Hematopoietic multipotent progenitor cell treated with erythropoietin and hydrocortisone succinate and interleukin-3 and kit ligand, for 6 days (in vitro differentiated cells): Measurements from ENCODE around the gene FAF2.
"Not testable (repeated sequence)": the region's sequence is repeated elsewhere in the genome, so short reads cannot be mapped to it uniquely, and the experiment has no call there.

ENCODE experiments used
- DNase-seq: peaks from one replicate; pipeline ENCODE4 v3.0.0-alpha.2; 2015

Gene FAF2

DNA sequence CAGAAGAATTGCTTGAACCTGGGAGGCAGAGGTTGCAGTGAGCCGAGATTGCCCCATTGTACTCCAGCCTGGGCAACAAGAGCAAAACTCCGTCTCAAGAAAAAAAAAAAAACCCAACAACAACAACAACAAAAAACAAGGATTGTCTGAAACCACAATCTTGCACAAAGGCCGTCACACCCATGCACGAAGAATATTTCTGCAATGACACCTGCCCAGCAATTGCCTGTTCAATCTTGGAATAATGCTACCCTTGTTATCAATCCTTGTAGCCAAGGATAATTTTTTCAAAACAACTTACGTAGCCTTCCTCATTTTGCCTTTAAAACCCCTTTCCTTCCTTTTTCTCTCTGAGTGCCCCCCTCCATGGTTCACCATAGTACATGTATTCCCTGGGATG lies 28.1 kb upstream of the FAF2 start:
- no peak for DNase-seq

DNA sequence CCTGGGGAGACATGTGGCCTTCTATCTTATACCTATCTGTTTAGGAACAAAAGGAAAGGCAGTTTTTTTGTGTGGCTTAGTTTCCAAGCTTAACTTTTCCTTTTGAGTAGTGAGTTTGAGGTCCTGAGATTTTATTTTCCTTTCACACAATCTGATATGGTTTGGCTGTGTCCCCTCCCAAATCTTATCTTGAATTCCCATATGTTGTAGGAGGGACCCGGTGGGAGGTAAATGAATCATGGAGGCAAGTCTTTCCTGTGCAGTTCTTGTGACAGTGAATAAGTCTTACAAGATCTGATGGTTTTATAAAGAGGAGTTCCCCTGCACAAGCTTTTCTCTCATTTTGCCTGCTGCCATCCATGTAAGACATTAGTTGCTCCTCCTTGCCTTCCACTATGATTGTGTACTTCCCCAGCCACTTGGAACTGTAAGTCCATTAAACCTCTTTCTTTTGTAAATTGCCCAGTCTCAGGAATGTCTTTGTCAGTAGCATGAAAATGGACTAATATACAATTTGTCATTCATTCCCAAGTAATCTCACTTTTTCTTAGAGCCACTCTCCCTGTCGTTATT lies 27.1 kb upstream of the FAF2 start:
- DNase-seq, result peak; percentile 25

DNA sequence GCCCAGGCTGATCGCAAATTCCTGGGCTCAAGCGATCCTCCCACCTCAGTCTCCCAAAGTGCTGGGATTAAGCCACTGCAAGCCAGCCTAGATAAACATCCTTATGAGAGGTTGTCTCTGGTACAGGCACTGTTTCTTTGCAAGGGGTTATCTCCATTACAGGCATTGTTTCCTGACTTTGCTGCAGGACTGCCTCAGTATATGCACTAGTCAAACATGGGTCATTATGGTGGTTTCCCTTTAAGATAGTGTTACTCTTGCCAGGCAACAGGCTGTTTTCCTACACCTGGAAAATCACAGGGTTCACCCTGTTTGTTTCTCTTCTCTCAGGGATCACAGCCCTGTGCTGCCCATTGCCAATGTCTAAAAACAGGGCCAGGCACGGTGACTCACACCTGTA lies 24.0 kb upstream of the FAF2 start:
- DNase-seq, result no peak

DNA sequence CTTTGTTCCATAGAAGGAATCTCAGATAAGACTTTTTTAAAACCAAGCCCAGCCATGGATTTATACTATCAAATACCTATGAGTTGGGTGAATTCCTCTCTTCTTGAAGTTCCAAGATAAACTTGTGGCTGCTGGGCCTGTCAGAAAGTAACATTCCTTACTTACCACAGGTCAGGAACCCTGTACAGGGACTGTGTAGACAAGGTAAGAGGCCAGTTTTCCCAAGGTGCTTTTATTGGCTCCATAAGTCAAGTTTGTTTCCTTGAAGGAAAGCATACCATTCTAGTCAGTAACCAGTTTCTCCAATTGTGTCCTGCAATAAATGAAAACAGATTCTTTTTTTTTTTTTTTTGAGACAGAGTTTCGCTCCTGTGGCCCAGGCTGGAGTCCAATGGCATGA lies 23.0 kb upstream of the FAF2 start:
- no peak for DNase-seq

DNA sequence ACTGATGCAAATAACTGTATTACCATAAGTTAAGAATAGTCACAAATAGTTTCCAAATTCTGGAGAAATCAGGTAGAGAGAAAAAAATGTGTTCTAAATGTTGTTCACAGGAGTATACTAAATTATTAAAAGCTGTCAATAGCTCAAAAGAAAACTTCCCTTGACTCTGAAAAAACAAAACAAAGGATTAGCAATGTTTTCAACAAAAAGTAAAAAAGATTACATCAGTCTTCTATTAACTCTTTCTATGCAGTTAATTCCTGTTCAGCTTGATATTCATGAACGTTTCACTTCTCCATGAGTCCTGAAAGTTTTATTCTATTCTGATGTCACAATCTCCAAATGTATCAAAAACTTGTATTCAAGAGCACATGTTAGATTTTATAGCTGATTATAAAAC lies 22.4 kb upstream of the FAF2 start:
- DNase-seq, result no peak

DNA sequence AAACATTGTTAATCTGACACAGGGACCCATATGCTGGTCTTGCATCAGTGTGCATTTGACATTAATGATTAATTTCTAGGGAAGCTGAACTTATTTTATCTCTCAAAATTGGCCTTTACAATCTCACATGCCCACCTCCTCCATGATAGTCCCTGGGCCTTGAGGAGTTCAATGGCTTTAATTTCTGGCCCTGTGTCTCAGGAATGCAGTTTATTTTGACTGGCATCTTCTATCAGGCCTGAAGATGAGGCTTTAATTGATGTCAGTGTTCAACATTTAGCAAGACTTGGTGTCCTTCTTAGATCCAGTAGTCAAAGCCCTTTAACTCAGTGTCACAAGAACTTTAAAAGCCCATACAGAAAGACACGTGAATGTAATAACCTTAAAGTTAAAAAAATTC lies 21.3 kb upstream of the FAF2 start:
- no peak for DNase-seq

DNA sequence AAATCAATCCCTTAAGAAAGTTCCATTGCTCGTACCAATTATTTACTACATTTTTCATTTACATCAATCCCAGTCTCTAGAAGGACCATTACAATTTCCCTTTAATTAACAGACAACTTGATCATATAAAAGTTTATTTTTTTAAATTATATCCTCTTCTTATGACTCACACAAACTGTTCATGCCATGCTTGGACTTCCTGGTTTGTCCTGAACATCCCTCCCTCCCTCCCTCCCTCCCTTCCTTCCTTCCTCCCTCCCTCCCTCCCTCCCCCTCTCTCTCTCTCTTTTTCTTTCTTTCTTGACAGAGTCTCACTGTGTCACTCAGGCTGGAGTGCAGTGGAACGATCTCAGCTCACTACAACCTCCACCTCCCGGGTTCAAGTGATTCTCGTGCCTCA lies 20.2 kb upstream of the FAF2 start:
- DNase-seq, result no peak

DNA sequence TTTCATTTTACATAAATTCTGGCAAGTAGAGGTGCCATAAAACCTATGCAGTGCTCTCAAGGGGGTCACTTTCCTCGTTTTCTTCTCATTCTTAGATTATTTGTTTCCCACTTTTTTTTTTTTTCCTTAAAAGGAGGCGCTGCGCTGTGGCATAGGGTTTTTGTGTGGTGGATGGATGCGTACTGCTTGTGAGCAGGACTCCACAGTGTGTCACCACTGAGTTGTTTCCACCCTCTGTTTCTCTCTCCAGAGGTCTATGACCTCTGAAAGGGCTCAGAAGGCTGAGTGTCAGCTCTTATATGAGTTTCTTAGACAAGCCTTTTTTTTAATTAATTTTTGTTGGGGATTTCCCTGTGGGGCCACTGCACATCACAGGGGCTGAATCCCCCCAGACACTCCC lies 18.2 kb upstream of the FAF2 start:
- no peak for DNase-seq

DNA sequence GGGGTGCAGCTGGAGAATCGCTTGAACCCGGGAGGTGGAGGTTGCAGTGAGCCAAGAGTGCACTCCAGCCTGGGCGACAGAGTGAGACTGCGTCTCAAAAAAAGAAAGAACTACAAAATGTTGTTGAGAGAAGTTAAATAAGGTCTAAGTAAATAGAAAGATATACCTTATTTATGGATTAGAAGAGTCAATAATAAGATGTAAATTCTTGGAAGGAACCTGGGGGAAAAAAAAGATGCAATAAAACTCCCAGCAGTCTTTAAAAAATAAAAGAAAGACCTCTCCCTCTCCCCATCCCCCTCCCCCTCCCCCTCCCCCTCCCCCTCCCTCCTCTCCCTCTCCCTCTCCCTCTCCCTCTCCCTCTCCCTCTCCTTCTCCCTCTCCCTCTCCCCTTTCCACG lies 15.5 kb upstream of the FAF2 start:
- no peak for DNase-seq

DNA sequence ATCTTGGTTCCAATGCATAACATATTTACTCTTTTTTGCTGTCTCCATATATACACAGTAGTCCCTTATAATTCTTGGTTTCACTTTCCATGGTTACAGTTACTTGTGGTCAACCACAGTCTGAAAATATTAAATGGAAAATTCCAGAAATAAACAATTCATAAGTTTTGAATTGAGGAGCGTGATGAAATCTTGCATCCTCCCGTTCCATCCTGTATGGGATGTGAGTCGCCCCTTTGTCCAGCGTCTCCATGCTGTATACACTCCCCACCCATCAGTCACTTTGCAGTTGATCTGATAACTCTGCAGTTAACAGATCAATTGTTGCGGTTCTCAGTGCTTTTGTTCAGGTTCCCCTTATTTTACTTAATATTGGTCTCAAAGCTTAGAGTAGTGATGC lies 11.5 kb upstream of the FAF2 start:
- DNase-seq, result peak; percentile 59

DNA sequence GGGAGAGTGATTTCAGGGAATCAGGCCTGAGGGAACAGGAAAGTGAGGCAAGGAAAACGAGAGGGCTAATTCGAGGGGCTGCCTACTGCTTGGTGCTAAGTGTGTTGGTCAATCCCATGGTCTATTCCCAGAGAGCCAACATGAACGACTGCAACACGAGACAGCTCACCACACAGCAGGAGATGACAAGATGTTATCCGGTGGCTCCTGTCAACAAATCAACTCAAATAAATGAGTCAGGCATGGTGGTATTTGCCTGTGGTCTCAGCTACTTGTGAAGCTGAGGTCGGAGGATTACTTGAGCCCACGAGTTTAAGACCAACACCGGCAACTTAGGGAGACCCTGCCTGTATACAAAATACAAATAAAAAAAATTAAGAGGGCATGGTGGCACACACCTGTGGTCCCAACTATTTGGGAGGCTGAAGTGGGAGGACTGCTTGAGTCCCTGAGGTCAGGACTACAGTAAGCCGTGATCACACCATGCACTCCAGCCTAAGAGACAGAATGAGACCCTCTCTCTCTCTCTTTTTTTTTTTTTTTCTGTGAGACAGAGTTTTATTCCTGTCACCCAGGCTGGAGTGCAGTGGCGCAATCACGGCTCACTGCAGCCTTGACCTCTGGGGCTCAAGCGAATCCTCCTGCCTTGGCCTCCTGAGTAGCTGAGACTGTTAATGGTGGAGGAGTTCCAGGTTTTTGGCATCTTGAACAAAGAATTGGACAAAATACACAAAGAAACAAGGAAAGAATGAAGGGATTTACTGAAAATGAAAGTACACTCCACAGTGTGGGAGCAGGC lies 9.0 kb upstream of the FAF2 start:
- no peak for DNase-seq

DNA sequence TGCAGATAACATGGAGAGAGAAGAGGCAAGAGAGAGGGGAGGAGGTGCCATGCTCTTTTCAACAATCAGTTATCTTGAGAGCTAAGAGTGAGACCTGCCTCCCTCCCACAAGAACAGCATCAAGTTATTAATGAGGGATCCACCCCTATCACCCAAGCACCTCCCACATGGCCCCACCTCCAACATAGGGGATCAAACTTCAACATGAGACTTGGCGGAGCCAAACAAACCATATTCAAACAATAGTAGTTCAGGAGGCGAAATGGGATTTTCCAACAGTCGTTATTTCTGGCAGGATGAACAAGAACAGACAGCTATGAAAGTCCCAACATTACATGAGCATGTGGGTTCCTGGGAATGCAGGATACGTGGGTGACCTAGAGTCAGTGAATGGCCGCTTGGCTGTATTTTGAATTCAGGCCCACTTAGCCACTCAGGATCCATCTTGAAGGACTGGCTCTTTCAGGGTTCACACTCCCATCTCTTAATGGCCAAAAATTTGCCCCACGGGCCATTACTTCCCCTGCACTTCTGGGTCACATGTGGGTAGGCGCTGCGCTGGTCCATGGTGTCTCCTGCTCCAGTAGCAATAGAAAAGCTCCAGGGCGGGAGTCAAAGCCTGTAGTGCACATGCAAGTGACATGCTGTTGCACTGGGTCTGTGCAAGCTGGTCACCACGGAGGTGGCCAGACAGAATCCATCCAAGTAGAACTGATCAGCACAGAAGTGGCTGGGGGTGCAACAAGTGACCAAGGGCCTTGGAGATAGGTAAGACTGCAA lies 7.1 kb upstream of the FAF2 start:
- DNase-seq, result peak; percentile 59

DNA sequence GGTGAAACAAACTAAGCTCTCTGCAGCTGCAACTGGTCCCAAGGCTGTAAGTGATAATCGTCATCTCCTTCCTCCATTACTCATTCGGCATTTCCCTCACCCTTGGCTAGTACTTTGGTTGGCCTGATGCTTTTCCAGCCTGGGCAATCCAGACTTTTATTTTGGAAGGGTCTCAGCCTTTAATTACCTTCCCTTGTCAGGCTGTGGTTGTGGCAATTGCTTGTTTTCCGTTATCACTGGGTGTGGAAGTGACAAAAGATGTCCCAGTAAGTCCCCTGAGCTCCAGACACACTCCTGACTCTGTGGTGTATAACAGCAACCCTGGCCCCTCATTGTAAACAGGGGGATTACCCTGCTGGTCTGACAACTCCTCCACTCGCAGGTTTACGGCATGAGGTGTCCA lies 6.3 kb upstream of the FAF2 start:
- DNase-seq, result peak; percentile 48

DNA sequence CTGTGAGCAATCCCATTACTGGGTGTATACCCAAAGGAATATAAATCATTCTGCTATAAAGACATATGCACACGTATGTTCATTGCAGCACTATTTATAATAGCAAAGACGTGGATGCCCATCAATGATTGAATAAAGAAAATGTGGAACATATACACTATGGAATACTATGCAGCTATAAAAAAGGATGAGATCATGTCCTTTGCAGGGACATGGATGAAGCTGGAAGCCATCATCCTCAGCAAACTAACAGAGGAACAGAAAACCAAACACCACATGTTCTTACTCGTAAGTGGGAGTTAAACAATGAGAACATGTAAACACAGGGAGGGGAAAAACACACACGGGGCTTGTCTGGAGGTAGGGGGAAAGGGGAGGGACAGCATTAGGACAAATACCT lies 5.3 kb upstream of the FAF2 start:
- not testable (repeated sequence) for DNase-seq

DNA sequence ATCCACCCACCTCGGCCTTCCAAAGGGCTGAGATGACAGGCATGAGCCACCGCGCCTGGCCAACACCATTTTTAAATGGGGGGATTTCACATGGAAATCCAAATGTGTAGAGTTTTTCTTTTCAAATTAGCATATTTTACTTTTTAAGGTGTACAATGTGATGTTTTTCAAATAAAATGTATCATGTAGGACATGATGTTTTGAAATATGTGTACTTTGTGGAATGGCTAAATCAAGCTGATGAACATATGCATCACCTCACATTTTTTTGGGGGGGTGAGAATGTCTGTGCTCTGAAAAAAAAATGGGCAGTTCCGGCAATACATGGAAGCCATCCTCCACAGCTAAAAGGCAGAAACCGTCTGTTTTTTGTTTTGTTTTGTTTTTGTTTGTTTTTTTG lies 3.4 kb upstream of the FAF2 start:
- no peak for DNase-seq

DNA sequence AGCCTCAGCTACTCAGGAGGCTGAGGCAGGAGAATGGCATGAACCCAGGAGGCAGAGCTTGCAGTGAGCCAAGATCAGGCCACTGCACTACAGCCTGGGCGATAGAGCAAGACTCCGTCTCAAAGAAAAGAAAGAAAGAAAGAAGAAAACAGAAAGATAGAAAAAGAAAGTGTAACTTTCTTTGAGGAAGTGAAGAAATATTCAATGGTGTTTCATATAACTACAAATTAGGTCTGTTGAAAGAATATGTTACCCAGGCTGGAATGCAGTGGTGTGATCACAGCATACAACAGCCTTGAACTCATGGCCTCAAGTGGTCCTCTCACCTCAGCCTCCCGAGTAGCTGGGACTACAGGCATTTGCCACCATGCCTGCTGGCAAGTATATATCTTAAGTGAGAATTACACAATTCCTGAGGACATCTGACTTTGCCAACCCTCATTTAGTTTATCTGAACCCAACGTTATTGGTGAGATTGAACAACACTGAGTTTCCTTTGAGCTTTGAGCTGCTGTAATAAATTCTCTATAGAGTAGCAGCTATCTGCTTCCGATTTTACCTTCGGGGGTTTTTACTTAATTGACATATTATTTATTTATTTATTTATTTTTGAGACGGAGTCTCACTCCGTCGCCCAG lies 2.0 kb upstream of the FAF2 start:
- no peak for DNase-seq

DNA sequence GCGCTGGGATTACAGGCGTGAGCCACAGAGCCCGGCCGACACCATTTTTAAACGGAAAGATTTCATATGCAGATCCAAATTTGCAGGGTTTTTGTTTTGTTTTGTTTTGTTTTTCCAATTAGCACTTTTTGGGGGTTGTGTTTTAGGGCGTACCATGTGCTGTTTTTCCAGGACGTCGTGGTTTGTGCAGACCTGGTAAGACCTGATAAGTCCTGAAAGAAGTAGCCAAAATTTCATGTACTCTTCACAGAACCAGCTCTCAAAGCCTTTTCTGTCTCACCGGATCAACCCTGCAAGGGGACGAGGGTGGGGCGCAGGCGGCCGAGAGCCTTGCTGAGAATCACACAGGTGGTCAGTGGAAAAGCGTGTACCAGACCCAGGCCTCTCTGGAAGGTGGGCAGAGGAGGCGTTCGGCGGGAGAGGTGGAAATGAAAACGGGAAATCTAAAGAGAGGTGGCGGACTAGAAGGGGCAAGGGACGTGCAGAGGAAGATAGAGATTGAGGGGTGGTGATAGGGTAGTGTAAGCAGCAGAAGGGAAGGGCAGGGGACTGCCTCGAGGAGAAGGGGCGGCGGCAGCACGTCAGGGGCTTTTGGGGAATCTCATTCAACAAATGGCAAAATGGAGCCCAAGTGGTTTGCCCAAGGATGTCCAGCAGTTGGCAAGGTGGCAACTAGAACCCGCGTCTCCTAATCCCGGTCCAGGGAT lies 1.1 kb upstream of the FAF2 start:
- peak; percentile 75 for DNase-seq

DNA sequence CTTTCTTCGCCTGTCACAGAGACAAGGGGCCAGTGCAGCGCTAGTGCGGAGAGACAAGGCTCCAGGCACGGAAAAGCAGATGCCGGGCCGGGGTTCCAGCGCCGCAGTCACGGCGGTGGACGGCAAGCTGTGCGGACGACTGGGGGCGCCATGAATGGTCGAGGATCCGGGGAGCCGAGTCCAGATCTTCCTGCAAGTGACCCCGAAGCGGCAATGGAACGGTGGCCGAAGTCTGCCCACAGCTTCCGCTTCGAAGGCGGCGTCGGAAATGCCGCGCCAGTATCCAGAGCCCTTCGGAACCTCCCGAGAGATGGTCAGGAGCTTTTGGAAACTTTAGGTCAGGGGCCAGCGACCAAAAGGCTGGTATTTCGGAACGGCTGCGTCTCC lies 601 bp upstream of the FAF2 start:
- DNase-seq, result no peak

DNA sequence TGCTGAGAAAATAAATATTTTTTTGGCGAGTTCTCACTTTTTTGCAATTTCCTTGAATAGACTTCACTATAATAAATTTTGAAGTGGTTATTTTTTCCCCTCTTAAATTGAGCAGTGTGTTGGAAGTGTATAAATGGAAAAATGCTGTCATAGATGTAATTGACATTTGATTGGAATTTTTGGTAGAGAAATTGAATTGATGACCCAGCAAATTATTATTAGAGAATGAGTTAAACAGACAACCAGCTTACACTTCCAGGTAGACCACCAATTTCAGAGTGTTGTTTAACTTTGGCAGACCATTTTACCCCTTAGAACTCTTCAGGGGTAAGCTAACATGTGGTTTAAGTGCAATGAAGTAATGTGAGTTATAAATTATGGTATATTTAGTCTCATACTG lies 1.9 kb downstream of the FAF2 start:
- no peak for DNase-seq

DNA sequence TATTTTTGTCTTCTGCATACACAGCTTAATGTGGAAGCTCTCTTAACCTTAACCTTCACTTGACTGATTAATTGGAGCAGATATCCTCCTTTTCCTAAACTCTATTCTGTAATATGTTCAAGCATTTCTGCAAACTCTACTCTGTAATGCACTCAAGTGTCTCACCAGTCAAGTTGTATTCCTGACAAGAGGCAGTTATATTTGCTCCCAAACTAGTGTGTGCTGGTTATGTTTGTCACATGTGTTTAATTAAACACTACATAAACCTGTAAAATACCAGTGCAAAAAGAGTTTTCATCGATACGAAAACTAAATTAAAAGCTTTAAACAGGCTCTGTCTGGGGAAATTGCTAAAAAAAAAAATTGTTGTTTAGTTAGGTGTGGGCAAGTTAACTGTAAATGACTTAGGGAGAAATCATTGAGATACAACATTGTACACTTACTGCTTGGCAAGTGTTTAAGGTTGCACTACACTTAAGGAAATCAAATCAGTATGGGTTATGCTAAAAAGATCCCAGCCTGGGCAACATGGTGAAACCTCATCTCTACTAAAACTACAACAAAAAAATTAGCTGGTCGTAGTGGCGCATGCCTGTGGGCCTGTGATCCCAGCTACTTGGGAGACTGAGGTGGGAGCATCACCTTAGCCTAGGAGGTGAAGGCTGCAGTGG lies 6.7 kb downstream of the FAF2 start:
- DNase-seq, result no peak

DNA sequence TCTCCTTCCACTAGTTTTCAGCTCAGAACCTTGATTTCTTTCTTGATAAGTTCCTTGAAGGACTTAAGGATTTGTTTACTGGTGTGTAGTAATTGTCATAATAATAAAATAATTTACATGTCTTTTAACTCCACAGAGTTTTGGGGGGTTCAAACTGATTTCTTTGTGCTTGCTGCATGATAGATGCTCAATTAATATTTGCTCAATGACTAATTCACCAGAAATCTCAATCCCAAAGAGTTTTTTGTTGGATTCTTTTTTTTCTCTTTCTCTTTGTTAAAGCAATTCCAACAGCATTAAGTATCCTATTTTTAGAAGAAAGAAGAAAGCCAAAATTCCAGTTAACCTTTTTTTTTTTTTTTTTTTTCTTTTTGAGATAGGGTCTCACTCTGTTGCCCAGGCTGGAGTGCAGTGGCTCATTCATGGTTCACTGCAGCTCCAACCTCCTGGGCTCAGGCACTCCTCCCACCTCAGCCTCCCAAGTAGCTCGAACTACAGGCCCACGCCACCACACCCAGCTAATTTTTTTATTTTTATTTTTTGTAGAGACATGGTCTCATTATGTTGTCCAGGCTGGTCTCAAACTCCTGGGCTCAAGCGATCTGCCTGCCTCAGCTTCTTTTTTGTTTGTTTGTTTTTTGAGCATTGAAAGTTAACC lies 10.8 kb downstream of the FAF2 start:
- DNase-seq, result no peak

DNA sequence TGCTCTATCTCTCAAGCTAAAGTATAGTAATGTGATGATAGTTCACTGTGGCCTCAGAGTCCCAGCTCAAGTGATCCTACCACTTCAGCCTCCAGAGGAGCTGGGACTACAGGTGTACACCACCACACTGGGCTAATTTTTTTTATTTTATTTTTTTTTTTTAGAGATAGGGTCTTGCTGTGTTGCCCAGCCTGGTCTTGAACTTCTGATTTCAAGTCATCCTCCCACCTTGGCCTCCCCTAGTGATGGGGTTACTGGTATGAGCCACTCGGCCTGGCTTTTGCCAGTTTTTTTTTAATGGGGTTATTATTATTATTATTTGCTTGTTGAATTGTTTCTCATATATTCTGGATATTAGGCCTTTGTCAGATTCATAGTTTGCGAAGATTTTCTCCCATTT lies 13.2 kb downstream of the FAF2 start:
- no peak for DNase-seq
